Stimulated activated naive CD8-positive, alpha-beta T cell treated with anti-CD3 and anti-CD28 coated beads, Interleukin-15, Interleukin-2, amounts not matched to agents 100 U/mL and 50 U/mL, for 24 hours (primary cell): Measurements from ENCODE around the gene SLC25A25.

Source experiments
- ATAC-seq: fragments of 150-1000 bp; cut with Tn5 transposase; one replicate; pipeline ENCODE4 v1.10.0; 2021
- DNase-seq: peaks from one replicate; pipeline ENCODE4 v3.0.0; 2021

The SLC25A25 gene

DNA sequence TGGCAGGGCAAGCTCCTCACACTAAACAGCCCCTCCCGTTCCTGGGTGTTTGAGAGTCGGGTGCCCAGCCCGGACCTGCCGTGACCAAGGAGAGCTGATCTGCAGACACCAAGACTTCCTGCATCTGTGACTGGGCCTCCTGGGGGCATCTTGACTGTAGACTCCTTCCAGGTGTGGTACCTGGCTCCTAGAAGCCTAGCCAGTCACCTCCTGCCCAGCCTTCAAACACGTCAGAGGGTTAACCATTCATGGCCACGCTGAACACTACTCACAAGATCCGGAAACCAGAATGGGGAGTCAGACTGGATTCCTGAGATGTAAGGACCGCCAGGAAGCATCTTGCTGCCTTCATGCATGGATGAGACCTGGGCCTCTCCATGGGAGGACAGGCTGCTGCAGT is 77.5 kb downstream of the SLC25A25 start:
- DNase-seq (no peak), ATAC-seq (no peak)

DNA sequence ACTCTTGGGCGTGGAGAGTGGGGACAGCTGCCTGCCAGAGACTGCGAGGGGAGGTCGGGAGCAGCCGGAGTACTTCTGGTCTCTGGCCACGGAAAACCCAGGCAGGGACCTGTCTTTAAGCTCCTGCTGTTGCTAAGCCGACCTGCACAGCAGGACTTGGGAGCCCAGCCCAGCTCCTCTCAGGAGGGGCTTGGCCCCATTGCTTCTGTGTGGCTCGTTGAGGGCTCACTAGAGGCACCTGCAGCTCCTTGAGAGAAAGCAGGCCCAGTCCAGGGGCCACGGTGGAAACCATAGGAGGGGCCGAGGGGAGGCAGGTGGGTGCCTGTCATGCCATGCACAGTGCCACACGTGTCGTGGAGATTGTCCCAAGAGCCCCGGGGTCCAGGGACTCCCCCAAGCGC is 77.9 kb downstream of the SLC25A25 start:
- ATAC-seq (no peak), DNase-seq (no peak)

GRCh38 chr9:128146591-128147120 is 78.6 kb downstream of the SLC25A25 start:
- no peak for ATAC-seq
- DNase-seq: no peak

DNA sequence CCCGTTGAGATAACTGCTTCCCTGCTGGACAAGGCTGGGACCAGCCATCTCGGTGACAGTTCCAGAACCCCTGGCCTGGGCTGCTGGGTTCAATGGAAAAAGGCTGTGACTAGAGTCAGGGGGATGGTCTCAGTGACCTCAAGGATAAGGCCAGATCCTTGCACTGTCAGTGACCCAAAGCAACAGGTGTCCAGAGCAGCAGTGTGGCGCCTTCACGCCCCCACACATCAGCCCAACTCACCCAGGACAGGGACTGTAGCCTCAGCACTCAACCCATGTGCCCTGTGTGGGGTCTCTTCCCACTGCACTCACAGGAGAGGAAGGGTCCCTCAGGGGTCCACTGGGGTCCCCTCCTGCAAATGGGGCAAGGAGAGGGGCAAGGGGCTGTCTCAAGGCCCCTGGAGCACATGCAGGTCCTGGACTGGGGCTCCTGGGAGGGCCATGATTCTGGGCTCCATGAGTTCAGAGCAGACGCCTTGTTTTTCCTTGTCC is 80.5 kb downstream of the SLC25A25 start:
- ATAC-seq (no peak), DNase-seq (no peak)

- ATAC-seq: no peak
- no peak for DNase-seq
Measured at GRCh38 chr9:128149001-128149701, 81.1 kb downstream of the SLC25A25 start, which contains the start of gene LCN2. TSS of gene LCN2 (plus strand) at chr9:128149453. CDS start at chr9:128149526, 73 bp downstream.

GRCh38 chr9:128149951-128150593 is 82.0 kb downstream of the SLC25A25 start:
- ATAC-seq: no peak

GRCh38 chr9:128150594-128151308 is 82.7 kb downstream of the SLC25A25 start:
- ATAC-seq (peak; percentile 42), DNase-seq (peak; percentile 41)

More at GRCh38 chr9:128149951-128150593, 82.0 kb downstream of the SLC25A25 start:
- no peak for DNase-seq

DNA sequence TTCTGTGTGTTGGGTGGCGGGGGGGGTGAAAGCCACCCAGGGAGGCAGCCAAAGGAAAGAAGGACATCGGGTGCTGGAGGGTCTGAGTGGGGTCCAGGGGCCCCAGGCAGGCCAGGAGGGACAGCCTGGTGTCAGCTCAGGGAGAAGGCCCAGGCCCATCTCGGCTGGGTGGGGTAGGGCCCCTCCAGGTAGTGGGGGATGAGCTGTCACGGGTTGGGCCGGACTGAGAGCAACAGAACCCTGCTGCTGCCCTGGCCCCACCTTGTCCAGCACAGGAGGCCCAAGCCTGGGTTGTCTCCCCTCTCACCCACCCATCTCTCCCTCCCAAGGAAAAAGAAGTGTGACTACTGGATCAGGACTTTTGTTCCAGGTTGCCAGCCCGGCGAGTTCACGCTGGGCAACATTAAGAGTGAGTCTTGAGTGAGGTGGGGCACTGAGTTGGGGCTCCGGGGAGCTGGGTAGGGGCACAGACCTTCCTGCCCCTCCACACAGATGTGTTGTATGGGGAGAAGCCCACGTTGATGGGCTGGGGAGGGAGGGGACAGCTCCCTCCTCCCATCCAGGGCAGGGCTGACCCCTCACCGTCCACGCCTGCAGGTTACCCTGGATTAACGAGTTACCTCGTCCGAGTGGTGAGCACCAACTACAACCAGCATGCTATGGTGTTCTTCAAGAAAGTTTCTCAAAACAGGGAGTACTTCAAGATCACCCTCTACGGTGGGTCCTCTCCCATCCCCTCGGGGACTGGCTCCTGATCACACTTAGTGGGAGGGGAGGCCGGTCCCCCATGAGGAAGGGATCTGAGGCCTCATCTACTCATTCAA is 83.5 kb downstream of the SLC25A25 start:
- no peak for ATAC-seq
- DNase-seq: no peak

DNA sequence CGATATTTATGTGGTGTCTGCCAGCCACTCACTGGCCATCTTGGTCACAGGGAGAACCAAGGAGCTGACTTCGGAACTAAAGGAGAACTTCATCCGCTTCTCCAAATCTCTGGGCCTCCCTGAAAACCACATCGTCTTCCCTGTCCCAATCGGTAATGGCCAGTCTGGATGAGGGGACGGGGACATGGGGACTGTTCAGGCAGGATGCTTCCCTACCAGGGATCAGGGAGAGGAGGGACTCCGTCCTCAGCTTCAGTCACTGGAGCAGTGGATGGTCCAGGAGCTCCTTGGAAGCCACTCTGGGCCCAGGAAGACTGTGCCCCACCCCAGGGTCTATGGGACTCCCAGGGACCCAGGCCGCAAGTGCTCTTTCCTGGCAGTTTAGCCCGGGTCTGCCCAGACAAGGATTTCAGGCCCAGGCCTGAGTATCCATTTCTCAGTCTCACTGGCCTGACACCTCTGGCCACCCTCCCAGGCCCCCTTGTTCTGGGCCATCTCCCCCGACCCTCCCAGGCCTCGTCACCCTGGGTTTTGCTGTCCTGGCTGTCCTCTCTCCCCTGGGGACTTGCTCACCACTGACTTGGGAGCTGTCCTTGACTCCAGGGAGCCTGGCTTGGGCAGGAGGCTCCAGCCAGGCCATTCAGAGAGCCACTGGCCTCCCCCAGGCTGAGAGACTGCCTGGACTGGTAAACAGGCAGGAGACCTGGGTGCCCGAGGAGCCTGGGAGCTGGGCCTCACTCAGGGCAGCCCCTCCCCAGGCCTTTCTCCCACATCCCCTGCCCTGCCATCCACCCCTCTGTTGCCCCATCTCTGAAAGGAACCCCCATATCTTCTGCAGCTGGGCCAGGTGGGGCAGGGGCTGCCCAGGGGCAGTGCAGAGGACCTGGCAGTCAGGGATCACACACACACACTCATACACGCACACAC is 84.4 kb downstream of the SLC25A25 start:
- no peak for DNase-seq
- ATAC-seq: no peak

DNA sequence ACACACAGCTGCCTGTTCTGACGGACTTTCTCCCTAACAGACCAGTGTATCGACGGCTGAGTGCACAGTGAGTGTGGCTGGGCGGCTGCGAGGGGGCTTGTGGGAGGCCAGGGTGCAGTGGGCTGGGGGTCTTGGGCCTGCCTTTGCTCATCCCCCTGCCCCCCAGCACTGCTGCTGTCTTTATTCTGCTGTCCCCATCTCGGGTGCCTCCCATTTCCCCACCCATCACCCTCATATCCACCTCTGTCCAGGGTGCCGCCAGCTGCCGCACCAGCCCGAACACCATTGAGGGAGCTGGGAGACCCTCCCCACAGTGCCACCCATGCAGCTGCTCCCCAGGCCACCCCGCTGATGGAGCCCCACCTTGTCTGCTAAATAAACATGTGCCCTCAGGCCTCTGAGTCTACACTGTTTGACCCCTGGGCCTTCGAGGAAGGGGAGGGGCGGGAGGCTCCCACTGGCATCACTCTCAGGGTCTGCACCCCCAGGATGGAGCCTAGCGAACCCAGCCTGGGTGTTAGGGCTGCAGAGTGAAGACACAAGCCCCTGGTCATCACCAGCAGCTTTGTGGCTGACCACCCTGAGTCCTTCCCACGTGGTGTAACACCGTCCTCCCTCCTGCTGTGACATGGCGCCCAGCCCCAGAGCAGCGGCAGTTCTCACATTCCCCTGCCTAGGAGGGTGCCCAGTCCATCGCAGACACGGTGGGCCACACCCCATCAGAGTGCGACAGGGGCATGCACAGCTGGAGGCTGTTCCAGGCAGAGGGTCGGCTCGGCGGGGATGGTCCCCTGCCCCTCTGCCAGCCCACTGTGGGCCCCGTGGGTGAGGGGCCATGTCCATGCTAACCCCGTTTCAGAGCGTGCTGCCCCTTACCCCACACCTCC is 85.3 kb downstream of the SLC25A25 start:
- no peak for DNase-seq

GRCh38 chr9:128153947-128154695 is 86.1 kb downstream of the SLC25A25 start:
- no peak for ATAC-seq
- no peak for DNase-seq

More for the DNA sequence above, 85.3 kb downstream of the SLC25A25 start:
- ATAC-seq: no peak

- DNase-seq (no peak), ATAC-seq (no peak)
Measured at GRCh38 chr9:128155736-128156500, 87.9 kb downstream of the SLC25A25 start.
